Psoas muscle (tissue), 8 donors: Measurements from ENCODE around the gene NLGN1. TPM values are rescaled to one million over a fixed set of nuclear protein-coding genes. Genes with fewer than 3 reads are reported as not detected.

Source experiments
- ATAC-seq, 4 donors: fragments of 200-7000 bp; cut with Tn5 transposase; one replicate each; pipeline ENCODE4 v1.9.1; 2020; ENCODE audit warnings: moderate library complexity in 3 of 4, mild to moderate bottlenecking in 2 of 4
- DNase-seq, 2 donors: peaks; one replicate each; pipeline ENCODE4 v3.0.0-alpha.2; 2020
- H3K27ac ChIP-seq: fragments of 200-600 bp; one replicate; pipeline ENCODE4 v1.8.0; 2022
- H3K27me3 ChIP-seq, 3 donors: fragments of 200-600 bp in 1 of 3; one replicate each; pipeline versions ENCODE4 v1.6.1 to v1.8.0; 2013 to 2022; ENCODE audit warnings: low read length in 2 of 3, mild to moderate bottlenecking in 2 of 3, moderate library complexity in 1 of 3; ENCODE audit not compliant: insufficient read depth in 3 of 3
- H3K36me3 ChIP-seq, 2 donors: fragments of 200-600 bp in 1 of 2; one replicate each; pipeline versions ENCODE4 v1.6.1 to v1.8.0; 2013 to 2022; ENCODE audit warnings: low read depth in 1 of 2, mild to moderate bottlenecking in 1 of 2, moderate library complexity in 1 of 2; ENCODE audit not compliant: insufficient read depth in 1 of 2
- H3K4me1 ChIP-seq: fragments of 200-600 bp; one replicate; pipeline ENCODE4 v1.8.0; 2022
- H3K4me3 ChIP-seq: fragments of 200-600 bp; one replicate; pipeline ENCODE4 v1.8.0; 2022; ENCODE audit warnings: mild to moderate bottlenecking
- H3K9me3 ChIP-seq: fragments of 200-600 bp; one replicate; pipeline ENCODE4 v1.8.0; 2022
- CTCF ChIP-seq: fragments of 200-600 bp; IDR thresholded peaks from one replicate; pipeline ENCODE4 v1.8.0; 2022; ENCODE audit warnings: antibody characterized with exemption
- WGBS, 3 donors: extraction: QIAGEN DNeasy Blood & Tissue Kit; methylation state at CpG; one replicate each; pipeline versions ENCODE4 v1.1.6 to v1.1.7; 2013; 5-methylcytosine and 5-hydroxymethylcytosine counted together
- intact Hi-C, 2 donors: fragments of 100-400 bp; cut with DNase I; formaldehyde crosslinking; loops; one replicate each; pipeline versions ENCODE4 v1.11.0 to v1.14.2; 2022
- polyA plus RNA-seq, 3 donors: library from polyadenylated mRNA; stranded (reverse); fragments of 200-250 nt; gene quantifications; one replicate each; pipeline ENCODE4 v1.2.3, GENCODE V29; 2013
- total RNA-seq, 4 donors: library from RNA; stranded (reverse); fragmentation: NEBNext Ultra II Directional in 2 of 4; extraction: Animal tissue kit (Norgen Biotek cat#: 25700) in 2 of 4; gene quantifications; one replicate each; pipeline versions ENCODE4 v1.2.1 to v1.2.4, GENCODE V29; 2021 to 2023
- donor health status: healthy with polysubstance abuse.
- donor health status: DM: no; HTN: no; CAD: no; lungs with moderate emphysema.
- donor health status: Bipolar disorder and iron deficiency.
- donor health status: healthy.
- donor health status: DM: yes; HTN: yes; CAD: no.
- donor health status: DM: no; HTN: no; CAD: no.
- donor health status: DM: no; HTN: no; CAD: no.
- donor health status: DM: yes; HTN: yes; CAD: no.

The NLGN1 gene
- total and polyA plus RNA-seq, 7 donors = 0.04 to 1.0 (median 0.54) TPM

GRCh38 chr3:173548261-173548660 lies 150.7 kb downstream of the NLGN1 start:
- 56 to 66% (median 65%) methylated on average over 2 of the region's 2 CpGs for WGBS, 3 donors
- Histone ChIP-seq H3K27me3 (no peaks in the 10 kb centered on the region), H3K27ac (no peak overlapping the region), H3K4me1 (no peaks in the 10 kb centered on the region), H3K9me3 (no peaks in the 10 kb centered on the region), H3K36me3 (no peaks in the 10 kb centered on the region), H3K4me3 (no peak overlapping the region)
- no peak for DNase-seq
- ATAC-seq = no peak
- TF ChIP-seq CTCF = no peak
- intact Hi-C loops = no loop called here

GRCh38 chr3:173552526-173552925 lies 155.0 kb downstream of the NLGN1 start:
- DNase-seq (no peak), ATAC-seq (no peak)
- no peak overlapping the region for H3K4me3 ChIP-seq
- TF ChIP-seq CTCF = no peak
- WGBS, 3 donors = 32 to 35% (median 33%) methylated on average over 4 of the region's 4 CpGs
- H3K9me3 ChIP-seq = no peaks in the 10 kb centered on the region
- no peak overlapping the region for H3K27ac ChIP-seq
- no peaks in the 10 kb centered on the region for H3K4me1 ChIP-seq
- no peaks in the 10 kb centered on the region for H3K27me3 ChIP-seq
- H3K36me3 ChIP-seq = no peaks in the 10 kb centered on the region
- intact Hi-C loops = loop anchor here in 1 of 2 donors (5.0 kb wide), 1 partner anchor 180 kb away; no protein-coding TSS in a partner anchor

GRCh38 chr3:173553635-173554280 lies 156.2 kb downstream of the NLGN1 start:
- no peaks in the 10 kb centered on the region for H3K4me1 ChIP-seq
- no peaks in the 10 kb centered on the region for H3K36me3 ChIP-seq
- intact Hi-C loops = loop anchor here in 1 of 2 donors (5.0 kb wide), 1 partner anchor 181 kb away; no protein-coding TSS in a partner anchor
- H3K27ac ChIP-seq = no peak overlapping the region
- ATAC-seq (no peak), DNase-seq (no peak)
- no peaks in the 10 kb centered on the region for H3K27me3 ChIP-seq
- no peak overlapping the region for H3K4me3 ChIP-seq
- peak; percentile 65 for TF ChIP-seq CTCF
- no peaks in the 10 kb centered on the region for H3K9me3 ChIP-seq
- 5 to 8% (median 5%) methylated on average over 3 of the region's 3 CpGs for WGBS, 3 donors

GRCh38 chr3:173556546-173556945 lies 159.0 kb downstream of the NLGN1 start:
- no peak overlapping the region for H3K27ac ChIP-seq
- no peak for TF ChIP-seq CTCF
- H3K4me1 ChIP-seq = no peaks in the 10 kb centered on the region
- H3K36me3 ChIP-seq = no peaks in the 10 kb centered on the region
- 73 to 79% (median 74%) methylated on average over 2 of the region's 2 CpGs for WGBS, 3 donors
- ATAC-seq = no peak
- H3K4me3 ChIP-seq = no peak overlapping the region
- no peaks in the 10 kb centered on the region for H3K9me3 ChIP-seq
- DNase-seq = no peak
- H3K27me3 ChIP-seq = no peaks in the 10 kb centered on the region
- intact Hi-C loops = no loop called here

DNA sequence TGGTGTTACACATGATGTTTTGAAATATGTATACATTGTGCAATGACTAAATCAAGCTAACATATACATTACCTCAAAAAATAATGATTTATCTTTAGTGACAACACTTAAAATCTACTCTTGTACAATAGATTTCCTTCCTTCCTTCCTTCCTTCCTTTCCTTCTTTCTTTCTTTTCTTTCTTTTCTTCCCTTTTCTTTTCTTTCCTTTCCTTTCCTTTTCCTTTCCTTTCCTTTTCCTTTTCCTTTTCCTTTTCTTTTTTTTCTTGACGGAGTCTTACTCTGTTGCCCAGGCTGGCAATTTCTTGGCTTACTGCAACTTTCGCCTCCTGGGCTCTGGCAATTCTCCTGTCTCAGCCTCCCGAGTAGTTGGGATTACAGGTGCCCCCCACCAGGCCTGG lies 170.5 kb downstream of the NLGN1 start:
- WGBS, 3 donors = 81 to 86% (median 82%) methylated on average over 3 of the region's 3 CpGs
- no peaks in the 10 kb centered on the region for H3K27me3 ChIP-seq
- no peak overlapping the region for H3K27ac ChIP-seq
- ATAC-seq (no peak), DNase-seq (no peak)
- no peaks in the 10 kb centered on the region for H3K4me1 ChIP-seq
- no peak for TF ChIP-seq CTCF
- intact Hi-C loops = no loop called here
- H3K36me3 ChIP-seq = no peaks in the 10 kb centered on the region
- H3K9me3 ChIP-seq = no peaks in the 10 kb centered on the region
- no peak overlapping the region for H3K4me3 ChIP-seq
